ENCODE data around the gene IL23R.

DNA sequence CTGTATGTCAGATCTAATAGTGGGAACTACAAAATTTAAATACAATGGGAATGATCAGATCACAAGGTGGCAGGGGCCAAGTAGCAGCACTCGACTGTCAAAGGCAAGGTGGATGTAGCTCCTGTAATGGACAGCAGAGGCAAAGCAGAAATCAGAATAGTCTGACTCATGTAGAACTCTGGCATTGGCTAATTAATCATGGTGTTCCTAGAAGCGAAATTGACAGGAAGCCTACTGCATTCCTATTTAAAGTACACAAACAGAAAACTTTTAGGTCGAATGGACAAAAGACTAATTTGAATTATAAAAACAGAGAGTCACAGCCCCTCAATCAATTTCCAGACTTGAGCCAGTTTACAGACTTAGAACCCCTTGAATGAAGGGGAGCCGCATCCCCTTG is 124.0 kb downstream of the IL23R start:
- TF ChIP-seq CTCF (conservative IDR thresholded peaks at IDR 0.05; ENCODE audit: low read length) = no peak
- TF ChIP-seq EZH2phosphoT487 (IDR thresholded peaks at IDR 0.05; ENCODE audit: borderline replicate concordance, low read depth, low read length) = no peak

Measured in OCI-LY7 (cell line).